Hepatic stellate cell (primary cell): ENCODE data around the gene ADAD1.

Source experiments
- DNase-seq: peaks from one replicate; pipeline ENCODE4 v3.0.0; 2011; ENCODE audit warnings: low spot score

ADAD1 gene

GRCh38 chr4:122456231-122457116 is 77.7 kb downstream of the ADAD1 start, which contains the start of gene IL2:
IL2 (minus strand) TSS chr4:122456725; CDS start chr4:122456440, 285 bp downstream.
- DNase-seq = no peak

- DNase-seq = no peak
Observed at GRCh38 chr4:122458625-122459024, 79.8 kb downstream of the ADAD1 start.

GRCh38 chr4:122469457-122469856 is 90.6 kb downstream of the ADAD1 start:
- DNase-seq = no peak

DNA sequence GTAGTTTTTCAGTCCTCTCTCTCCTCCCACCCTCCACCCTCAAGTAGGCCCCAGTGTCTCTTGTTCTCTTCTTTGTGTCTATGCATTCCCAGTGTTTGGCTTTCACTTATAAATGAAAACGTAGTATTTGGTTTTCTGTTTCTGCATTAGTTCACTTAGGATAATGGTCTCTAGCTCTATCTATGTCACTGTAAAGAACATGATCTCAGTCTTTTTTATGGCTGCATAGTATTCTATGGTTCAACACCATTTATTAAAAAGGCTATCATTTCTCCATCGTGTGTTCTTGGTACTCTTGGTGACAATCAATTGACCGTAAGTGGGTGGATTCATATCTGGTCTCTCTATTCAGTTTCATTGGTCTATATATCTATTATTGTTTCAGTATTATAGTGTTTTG is 96.4 kb downstream of the ADAD1 start:
- no peak for DNase-seq

- no peak for DNase-seq
Observed at GRCh38 chr4:122476126-122476525, 97.3 kb downstream of the ADAD1 start.

DNA sequence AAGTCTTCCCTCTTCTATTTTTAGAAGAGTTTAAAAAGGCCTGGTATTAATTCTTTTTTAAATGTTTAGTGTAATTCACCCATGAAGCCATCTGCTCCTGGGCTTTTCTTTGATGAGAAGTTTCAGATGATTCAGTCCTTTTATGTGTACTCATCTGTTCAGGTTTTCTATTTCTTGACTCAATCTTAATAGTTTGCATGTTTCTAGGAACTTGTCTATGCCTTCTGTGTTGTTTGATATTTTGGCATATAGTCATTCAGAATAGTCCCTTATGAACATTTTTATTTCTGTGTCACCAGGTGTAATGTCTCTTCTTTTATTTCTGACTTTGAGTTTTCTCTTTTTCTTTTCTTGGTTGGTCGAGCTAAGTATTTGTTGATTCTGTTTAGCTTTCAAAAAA is 97.9 kb downstream of the ADAD1 start:
- DNase-seq = no peak
